Measurements from ENCODE around the gene MLPH. TPM values are rescaled to one million over a fixed set of nuclear protein-coding genes. Genes with fewer than 3 reads are reported as not detected.

Gene MLPH, protein sequence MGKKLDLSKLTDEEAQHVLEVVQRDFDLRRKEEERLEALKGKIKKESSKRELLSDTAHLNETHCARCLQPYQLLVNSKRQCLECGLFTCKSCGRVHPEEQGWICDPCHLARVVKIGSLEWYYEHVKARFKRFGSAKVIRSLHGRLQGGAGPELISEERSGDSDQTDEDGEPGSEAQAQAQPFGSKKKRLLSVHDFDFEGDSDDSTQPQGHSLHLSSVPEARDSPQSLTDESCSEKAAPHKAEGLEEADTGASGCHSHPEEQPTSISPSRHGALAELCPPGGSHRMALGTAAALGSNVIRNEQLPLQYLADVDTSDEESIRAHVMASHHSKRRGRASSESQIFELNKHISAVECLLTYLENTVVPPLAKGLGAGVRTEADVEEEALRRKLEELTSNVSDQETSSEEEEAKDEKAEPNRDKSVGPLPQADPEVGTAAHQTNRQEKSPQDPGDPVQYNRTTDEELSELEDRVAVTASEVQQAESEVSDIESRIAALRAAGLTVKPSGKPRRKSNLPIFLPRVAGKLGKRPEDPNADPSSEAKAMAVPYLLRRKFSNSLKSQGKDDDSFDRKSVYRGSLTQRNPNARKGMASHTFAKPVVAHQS
- total RNA-seq, result 13.8 TPM in 1 of 2 replicates, not detected in the other

GRCh38 chr2:237486819-237487448, at the start of gene MLPH:
TSS of gene MLPH (plus strand) at chr2:237487251. CDS start at chr2:237493427, 6,176 bp downstream.

GRCh38 chr2:237566401-237567235, 79.6 kb downstream of the MLPH start, which contains the start of gene PRLH:
TSS of gene PRLH (plus strand) at chr2:237566574. CDS start at chr2:237566574, 0 bp downstream.

GRCh38 chr2:237590272-237591140, 103.5 kb downstream of the MLPH start, which contains the start of gene RAB17:
TSS of gene RAB17 (minus strand) at chr2:237590734. CDS start at chr2:237586154, 4,580 bp downstream.

Other genes with a start within 250 kb of the MLPH start
- gene COL6A3, start 73.1 kb upstream of the MLPH start, total RNA-seq, result 0.72 and 497 TPM in 2 replicates
- not detected in 2 replicates for gene PRLH, start 79.3 kb downstream of the MLPH start, total RNA-seq
- 0.94 and 1.6 TPM in 2 replicates for gene RAB17, start 103.5 kb downstream of the MLPH start, total RNA-seq
- gene LRRFIP1, start 140.3 kb downstream of the MLPH start, total RNA-seq, result 130 and 153 TPM in 2 replicates